Activated CD4-positive, alpha-beta T cell treated with anti-CD3 and anti-CD28 coated beads for 48 hours (primary cell): ENCODE measurements around the gene URM1.
A peak's percentile ranks its signal among the peaks of the same experiment; 100 is the strongest.
"Not testable (repeated sequence)": the region's sequence is repeated elsewhere in the genome, so short reads cannot be mapped to it uniquely, and the experiment has no call there.

ENCODE experiments used
- DNase-seq: peaks from one replicate; pipeline ENCODE4 v3.0.0-alpha.2; 2020

URM1 gene

GRCh38 chr9:128411364-128412119 lies 40.4 kb downstream of the URM1 start:
- no peak for DNase-seq

- peak; percentile 74 for DNase-seq
These were observed 41.1 kb downstream of the URM1 start for GRCh38 chr9:128412120-128412790.

- DNase-seq: not testable (repeated sequence)
These were observed 42.6 kb downstream of the URM1 start for GRCh38 chr9:128413728-128414127.

GRCh38 chr9:128414461-128414860 lies 43.3 kb downstream of the URM1 start:
- DNase-seq: no peak

- DNase-seq: no peak
These were observed 44.1 kb downstream of the URM1 start for GRCh38 chr9:128415281-128415680.

GRCh38 chr9:128416014-128416413 lies 44.8 kb downstream of the URM1 start:
- no peak for DNase-seq

- DNase-seq: no peak
These were observed 45.4 kb downstream of the URM1 start for GRCh38 chr9:128416432-128417019.

- no peak for DNase-seq
These were observed 48.1 kb downstream of the URM1 start for GRCh38 chr9:128419061-128419925.

- DNase-seq: peak; percentile 73
These were observed 49.0 kb downstream of the URM1 start for GRCh38 chr9:128420060-128420650.

GRCh38 chr9:128420651-128421481 lies 49.7 kb downstream of the URM1 start, which contains the start of gene CERCAM:
CERCAM (plus strand) TSS chr9:128420857; CDS start chr9:128420878, 21 bp downstream.
- DNase-seq: peak; percentile 39

GRCh38 chr9:128421482-128421996 lies 50.4 kb downstream of the URM1 start:
- no peak for DNase-seq

GRCh38 chr9:128422022-128422782 lies 51.0 kb downstream of the URM1 start:
- not testable (repeated sequence) for DNase-seq

GRCh38 chr9:128422783-128423150 lies 51.6 kb downstream of the URM1 start:
- DNase-seq: no peak

GRCh38 chr9:128423356-128423755 lies 52.2 kb downstream of the URM1 start:
- not testable (repeated sequence) for DNase-seq

GRCh38 chr9:128424268-128424780 lies 53.1 kb downstream of the URM1 start:
- DNase-seq: no peak

GRCh38 chr9:128428644-128429512 lies 57.7 kb downstream of the URM1 start:
- no peak for DNase-seq

GRCh38 chr9:128429513-128430086 lies 58.4 kb downstream of the URM1 start:
- DNase-seq: no peak

- no peak for DNase-seq
These were observed 60.0 kb downstream of the URM1 start for GRCh38 chr9:128431207-128431606.

- DNase-seq: no peak
These were observed 63.2 kb downstream of the URM1 start for GRCh38 chr9:128434340-128434739.
